Endothelial cell of umbilical vein (primary cell): ENCODE measurements around the gene TRAK1. TPM values are rescaled to one million over a fixed set of nuclear protein-coding genes. Genes with fewer than 3 reads are reported as not detected.

Experiments used
- BruUV-seq: library from RNA; stranded (reverse); fragments of 400-500 nt; replicated peaks from 2 replicates; lab custom pipeline; 2021; lab: Mats Ljungman, UMichigan
- CTCF ChIA-PET: fragments of 300-600, 350-600 bp; sonication (Branson Sonifier 250); formaldehyde crosslinking; loops from one replicate; lab custom pipeline; 2021; ENCODE audit warnings: antibody characterized with exemption, inconsistent platforms; lab: Charles Lee
- POLR2A ChIA-PET: fragments of 300-600, 350-600 bp; sonication (Branson Sonifier 250); formaldehyde crosslinking; loops from one replicate; lab custom pipeline; 2021; ENCODE audit warnings: antibody characterized with exemption, inconsistent platforms; lab: Charles Lee
- DNase-seq: peaks from one replicate; pipeline ENCODE4 v3.0.0-alpha.2; 2011; ENCODE audit warnings: low read depth, low spot score
- FAIRE-seq: peaks from 2 replicates; lab custom pipeline; 2011; peaks lifted over from hg19 to GRCh38; lab: Jason Lieb, UNC
- H2AFZ ChIP-seq: 2 replicates; pipeline ENCODE4 v1.6.0; 2012; ENCODE audit warnings: low read depth, low read length, control low read depth, inconsistent platforms
- H3K27ac ChIP-seq: 2 replicates; pipeline ENCODE4 v1.5.1; 2011; ENCODE audit warnings: low read depth, mild to moderate bottlenecking, control low read depth, low read length, moderate library complexity; ENCODE audit not compliant: insufficient read depth
- H3K27me3 ChIP-seq, 2 experiments: 2 replicates each; pipeline versions ENCODE4 v1.6.0 to v1.6.1; 2011; ENCODE audit warnings: low read length in 2 of 2, mixed read lengths in 1 of 2; ENCODE audit not compliant: control insufficient read depth in 2 of 2, insufficient read depth in 2 of 2
- H3K36me3 ChIP-seq, 2 experiments: 2 replicates in 1 of 2; 3 replicates in 1 of 2; pipeline ENCODE4 v1.5.1; 2011; ENCODE audit warnings: low read length in 2 of 2, mild to moderate bottlenecking in 1 of 2, moderate library complexity in 1 of 2; ENCODE audit not compliant: control insufficient read depth in 2 of 2, insufficient read depth in 2 of 2; ENCODE audit errors: extremely low read depth in 1 of 2
- H3K4me1 ChIP-seq: 3 replicates; pipeline ENCODE4 v1.5.1; 2011; ENCODE audit warnings: mild to moderate bottlenecking, low read length; ENCODE audit not compliant: control insufficient read depth, insufficient read depth; ENCODE audit errors: extremely low read depth
- H3K4me2 ChIP-seq: 2 replicates; pipeline ENCODE4 v1.6.1; 2011; ENCODE audit warnings: low read length, control low read depth, mixed read lengths; ENCODE audit not compliant: insufficient read depth
- H3K4me3 ChIP-seq, 3 experiments: fragments of 200-600 bp in 1 of 3; sonication (generic), shearing (Covaris generic) in 1 of 3; replicated peaks in 1 of 3; 2 replicates each; pipeline ENCODE4 v1.5.1; 2011 to 2016; ENCODE audit warnings: control low read depth in 3 of 3, low read length in 3 of 3, mild to moderate bottlenecking in 2 of 3, inconsistent platforms in 1 of 3, low read depth in 1 of 3, moderate library complexity in 1 of 3; ENCODE audit not compliant: insufficient read depth in 1 of 3
- H3K79me2 ChIP-seq: 2 replicates; pipeline ENCODE4 v1.6.0; 2012; ENCODE audit warnings: low read length, inconsistent platforms; ENCODE audit not compliant: control insufficient read depth, insufficient read depth
- H3K9ac ChIP-seq: replicated peaks from 2 replicates; pipeline ENCODE3; 2011; ENCODE audit warnings: low read length, control low read depth; ENCODE audit not compliant: insufficient read depth; ENCODE audit errors: extremely low read depth
- H3K9me1 ChIP-seq: replicated peaks from 3 replicates; pipeline ENCODE4 v1.6.0; 2011; ENCODE audit warnings: mild to moderate bottlenecking, low read length; ENCODE audit not compliant: control insufficient read depth, insufficient read depth; ENCODE audit errors: extremely low read depth
- H3K9me3 ChIP-seq: replicated peaks from 2 replicates; pipeline ENCODE4 v1.5.1; 2012; ENCODE audit warnings: low read length, inconsistent platforms; ENCODE audit not compliant: control insufficient read depth, insufficient read depth
- H4K20me1 ChIP-seq: replicated peaks from 2 replicates; pipeline ENCODE3; 2011; ENCODE audit warnings: mild to moderate bottlenecking, low read length; ENCODE audit not compliant: control insufficient read depth, insufficient read depth; ENCODE audit errors: extremely low read depth
- CTCF ChIP-seq, 2 donors: IDR thresholded peaks; 1 replicate in 1 of 2; 2 replicates in 1 of 2; pipeline ENCODE4 v1.5.1; 2011; ENCODE audit warnings: low read length in 2 of 2, mild to moderate bottlenecking in 2 of 2, moderate library complexity in 2 of 2, control low read depth in 1 of 2, inconsistent platforms in 1 of 2, low read depth in 1 of 2; ENCODE audit not compliant: insufficient read depth in 1 of 2; ENCODE audit errors: extremely low read depth in 1 of 2
- EZH2 ChIP-seq: IDR thresholded peaks from 2 replicates; pipeline ENCODE4 v1.6.1; 2012; ENCODE audit warnings: borderline replicate concordance, low read depth, mild to moderate bottlenecking, moderate library complexity, low read length, inconsistent platforms; ENCODE audit not compliant: severe bottlenecking
- GATA2 ChIP-seq: IDR thresholded peaks from 2 replicates; pipeline ENCODE4 v1.7.0; 2011; ENCODE audit warnings: low read depth, mild to moderate bottlenecking, moderate library complexity, mixed read lengths, low read length; ENCODE audit not compliant: insufficient read length, insufficient read depth
- MAX ChIP-seq: IDR thresholded peaks from 2 replicates; pipeline ENCODE4 v1.6.1; 2011; ENCODE audit not compliant: insufficient read depth, insufficient read length
- POLR2A ChIP-seq: IDR thresholded peaks from 2 replicates; pipeline ENCODE4 v1.6.1; 2012; ENCODE audit warnings: low read depth, mild to moderate bottlenecking, control low read depth, low read length
- dilution Hi-C: fragments of 300-500 bp; cut with MboI; formaldehyde crosslinking; loops from one replicate; pipeline ENCODE4 v1.15.0; 2019; ENCODE audit warnings: low sequenced_read_pairs; ENCODE audit not compliant: extremely low pct_ligation_motif_present
- intact Hi-C: fragments of 100-400 bp; cut with micrococcal nuclease; formaldehyde crosslinking; loops from one replicate; pipeline ENCODE4 v1.10.0; 2022
- polyA plus RNA-seq, 4 experiments: library from polyadenylated mRNA; depleted of rRNA in 3 of 4; stranded (reverse) in 3 of 4; unstranded in 1 of 4; fragments of >200 nt; gene quantifications; 2 replicates each; pipeline versions ENCODE4 v1.2.1 to v1.2.3, GENCODE V29; 2011 to 2012; ENCODE audit warnings: missing spikeins in 1 of 4
- total RNA-seq: library from RNA; stranded (reverse); gene quantifications from 2 replicates; pipeline ENCODE4 v1.2.3, GENCODE V29; 2021

Gene TRAK1
- total and polyA plus RNA-seq, 2 donors (not counting 3 experiments of a cell fraction or from before 2014, with no cell fraction given), result 38.5 to 59.6 TPM

GRCh38 chr3:42247576-42248027, 156.4 kb downstream of the TRAK1 start:
- CTCF ChIA-PET, result interaction anchor here (0.6 to 5.7 kb wide), 44 partner anchors 8 to 635 kb away, joined by 3 to 156 read pairs (median 4); partner anchors contain the start of gene VIPR1
- no peaks in the 10 kb centered on the region for H3K9me3 ChIP-seq
- DNase-seq, result peak; percentile 61
- H3K9me1 ChIP-seq, result no peaks in the 10 kb centered on the region
- H3K4me2 ChIP-seq, result peak overlapping the region; percentile 63
- H3K79me2 ChIP-seq, result no peaks in the 10 kb centered on the region
- H3K4me3 ChIP-seq, result no peak overlapping the region
- no peaks in the 10 kb centered on the region for H3K4me1 ChIP-seq
- dilution Hi-C loops, result no loop called here
- BruUV-seq, result no TSS peak
- H3K36me3 ChIP-seq, result no peaks in the 10 kb centered on the region
- POLR2A ChIA-PET, result no interaction called here
- no peak for TF ChIP-seq GATA2
- TF ChIP-seq POLR2A, result no peak
- TF ChIP-seq CTCF (IDR thresholded peaks at IDR 0.05; ENCODE audit: extremely low read depth in 1 of 2, insufficient read depth in 1 of 2, low read depth in 1 of 2, low read length in 2 of 2), result peak; percentile 60 to 70
- TF ChIP-seq MAX, result no peak
- TF ChIP-seq EZH2, result no peak
- H3K27ac ChIP-seq, result no peak overlapping the region
- H4K20me1 ChIP-seq, result no peaks in the 10 kb centered on the region
- peaks cover 20 to 24% of the 10 kb centered on the region in 2 experiments for H3K27me3 ChIP-seq
- intact Hi-C loops, result loop anchor here (1.0 kb wide), 3 partner anchors 197 to 293 kb away; no protein-coding TSS in a partner anchor
- peak overlapping the region; percentile 46 for H2AFZ ChIP-seq
- H3K9ac ChIP-seq, result no peak overlapping the region
- FAIRE-seq, result peak; percentile 86
